SU-DHL-6 (cell line): ENCODE measurements around the gene LIMCH1.

Experiments used
- H2AFZ ChIP-seq: fragments of 200-600 bp; sonication (generic); 2 replicates; pipeline ENCODE4 v1.6.1; 2014; ENCODE audit warnings: low read depth, mild to moderate bottlenecking, moderate library complexity, mixed read lengths, antibody characterized with exemption, low read length; ENCODE audit not compliant: severe bottlenecking
- H3F3A ChIP-seq: fragments of 200-600 bp; shearing (Covaris generic); 2 replicates; pipeline ENCODE4 v1.6.0; 2016; ENCODE audit warnings: antibody characterized with exemption, mild to moderate bottlenecking; ENCODE audit not compliant: insufficient read depth
- H3K27ac ChIP-seq: fragments of 200-600 bp; sonication (generic); 2 replicates; pipeline ENCODE4 v1.5.1; 2016; ENCODE audit warnings: low read depth, mild to moderate bottlenecking, low read length, moderate library complexity, mixed read lengths
- H3K27me3 ChIP-seq: fragments of 200-600 bp; sonication (generic), shearing (Covaris generic); 2 replicates; pipeline ENCODE4 v1.6.0; 2014; ENCODE audit warnings: mild to moderate bottlenecking, low read length
- H3K36me3 ChIP-seq: fragments of 200-600 bp; sonication (generic); 2 replicates; pipeline ENCODE4 v1.6.1; 2014; ENCODE audit warnings: mild to moderate bottlenecking, low read length, mixed read lengths
- H3K4me2 ChIP-seq: fragments of 300-600, 200-600 bp; shearing (Covaris generic), sonication (generic); 2 replicates; pipeline ENCODE4 v1.6.0; 2014; ENCODE audit warnings: low read length, low read depth, mild to moderate bottlenecking; ENCODE audit not compliant: poor library complexity, severe bottlenecking
- H3K4me3 ChIP-seq: fragments of 200-600 bp; sonication (generic); 2 replicates; pipeline ENCODE4 v1.5.1; 2014; ENCODE audit warnings: antibody characterized with exemption, low read length, mild to moderate bottlenecking, mixed read lengths; ENCODE audit not compliant: insufficient read depth, poor library complexity, severe bottlenecking
- H3K79me2 ChIP-seq: fragments of 200-600 bp; sonication (generic); 2 replicates; pipeline ENCODE4 v1.6.1; 2014; ENCODE audit warnings: mild to moderate bottlenecking, low read length, moderate library complexity; ENCODE audit not compliant: insufficient read depth
- H3K9ac ChIP-seq: fragments of 200-600 bp; sonication (generic); 2 replicates; pipeline ENCODE4 v1.7.0; 2014; ENCODE audit warnings: mild to moderate bottlenecking, low read length
- H3K9me2 ChIP-seq: fragments of 200-600 bp; sonication (generic); replicated peaks from 2 replicates; pipeline ENCODE4 v1.6.1; 2014; ENCODE audit warnings: low read length; ENCODE audit not compliant: insufficient read depth
- H3K9me3 ChIP-seq: fragments of 200-600 bp; sonication (generic); 2 replicates; pipeline ENCODE4 v1.6.1; 2014; ENCODE audit warnings: low read length, mixed read lengths; ENCODE audit not compliant: insufficient read depth
- H4K20me1 ChIP-seq: fragments of 200-600 bp; sonication (generic); 2 replicates; pipeline ENCODE4 v1.6.1; 2014; ENCODE audit warnings: low read depth, mild to moderate bottlenecking, antibody characterized with exemption, low read length, moderate library complexity, mixed read lengths
- CTCF ChIP-seq: fragments of 200-600 bp; sonication (generic); IDR thresholded peaks from one replicate; pipeline ENCODE4 v1.5.1; 2017; ENCODE audit warnings: antibody characterized with exemption, mild to moderate bottlenecking, low read length, moderate library complexity; ENCODE audit not compliant: insufficient read depth, poor library complexity, severe bottlenecking
- EZH2phosphoT487 ChIP-seq: fragments of 200-600 bp; sonication (generic), shearing (Covaris generic); conservative IDR thresholded peaks from 2 replicates; pipeline ENCODE4 v1.6.1; 2018; ENCODE audit warnings: mild to moderate bottlenecking, antibody characterized with exemption, low read length, moderate library complexity, mixed read lengths

LIMCH1 gene

GRCh38 chr4:41548305-41548880 is 10.4 kb downstream of the LIMCH1 start:
- no peak overlapping the region for H3K4me3 ChIP-seq
- H3K36me3 ChIP-seq = no peaks in the 10 kb centered on the region
- no peaks in the 10 kb centered on the region for H4K20me1 ChIP-seq
- H3K9me3 ChIP-seq = no peaks in the 10 kb centered on the region
- no peak for TF ChIP-seq EZH2phosphoT487
- no peak for TF ChIP-seq CTCF
- H3K27me3 ChIP-seq = no peaks in the 10 kb centered on the region
- H3K9ac ChIP-seq = no peak overlapping the region
- H3K4me2 ChIP-seq = no peak overlapping the region
- H3K79me2 ChIP-seq = no peaks in the 10 kb centered on the region
- no peaks in the 10 kb centered on the region for H3F3A ChIP-seq
- no peak overlapping the region for H3K27ac ChIP-seq
- H3K9me2 ChIP-seq = no peaks in the 10 kb centered on the region
- no peak overlapping the region for H2AFZ ChIP-seq

- no peak overlapping the region for H3K4me3 ChIP-seq
- H3K36me3 ChIP-seq = no peaks in the 10 kb centered on the region
- H3F3A ChIP-seq = no peaks in the 10 kb centered on the region
- H3K79me2 ChIP-seq = no peaks in the 10 kb centered on the region
- no peak overlapping the region for H3K9ac ChIP-seq
- TF ChIP-seq EZH2phosphoT487 = no peak
- TF ChIP-seq CTCF = no peak
- no peaks in the 10 kb centered on the region for H3K27me3 ChIP-seq
- H3K9me2 ChIP-seq = no peaks in the 10 kb centered on the region
- no peak overlapping the region for H3K4me2 ChIP-seq
- H3K9me3 ChIP-seq = no peaks in the 10 kb centered on the region
- H3K27ac ChIP-seq = no peak overlapping the region
- H2AFZ ChIP-seq = no peak overlapping the region
- H4K20me1 ChIP-seq = no peaks in the 10 kb centered on the region
Observed at GRCh38 chr4:41549478-41549877, 11.5 kb downstream of the LIMCH1 start.

GRCh38 chr4:41550308-41550707 is 12.4 kb downstream of the LIMCH1 start:
- H2AFZ ChIP-seq = no peak overlapping the region
- no peaks in the 10 kb centered on the region for H3K9me2 ChIP-seq
- no peaks in the 10 kb centered on the region for H3K9me3 ChIP-seq
- no peak overlapping the region for H3K4me3 ChIP-seq
- H3K36me3 ChIP-seq = no peaks in the 10 kb centered on the region
- H3K27me3 ChIP-seq = no peaks in the 10 kb centered on the region
- no peaks in the 10 kb centered on the region for H3F3A ChIP-seq
- H3K9ac ChIP-seq = no peak overlapping the region
- TF ChIP-seq EZH2phosphoT487 = no peak
- TF ChIP-seq CTCF = no peak
- H4K20me1 ChIP-seq = no peaks in the 10 kb centered on the region
- H3K4me2 ChIP-seq = no peak overlapping the region
- H3K27ac ChIP-seq = no peak overlapping the region
- no peaks in the 10 kb centered on the region for H3K79me2 ChIP-seq
